Measurements from ENCODE around the gene GANAB. TPM values are rescaled to one million over a fixed set of nuclear protein-coding genes. Genes with fewer than 3 reads are reported as not detected.
A peak's percentile ranks its signal among the peaks of the same experiment; 100 is the strongest.
"Not testable (repeated sequence)": the region's sequence is repeated elsewhere in the genome, so short reads cannot be mapped to it uniquely, and the experiment has no call there.

GANAB gene
- total RNA-seq, 1 donor from 2014 or later: 238 TPM

DNA sequence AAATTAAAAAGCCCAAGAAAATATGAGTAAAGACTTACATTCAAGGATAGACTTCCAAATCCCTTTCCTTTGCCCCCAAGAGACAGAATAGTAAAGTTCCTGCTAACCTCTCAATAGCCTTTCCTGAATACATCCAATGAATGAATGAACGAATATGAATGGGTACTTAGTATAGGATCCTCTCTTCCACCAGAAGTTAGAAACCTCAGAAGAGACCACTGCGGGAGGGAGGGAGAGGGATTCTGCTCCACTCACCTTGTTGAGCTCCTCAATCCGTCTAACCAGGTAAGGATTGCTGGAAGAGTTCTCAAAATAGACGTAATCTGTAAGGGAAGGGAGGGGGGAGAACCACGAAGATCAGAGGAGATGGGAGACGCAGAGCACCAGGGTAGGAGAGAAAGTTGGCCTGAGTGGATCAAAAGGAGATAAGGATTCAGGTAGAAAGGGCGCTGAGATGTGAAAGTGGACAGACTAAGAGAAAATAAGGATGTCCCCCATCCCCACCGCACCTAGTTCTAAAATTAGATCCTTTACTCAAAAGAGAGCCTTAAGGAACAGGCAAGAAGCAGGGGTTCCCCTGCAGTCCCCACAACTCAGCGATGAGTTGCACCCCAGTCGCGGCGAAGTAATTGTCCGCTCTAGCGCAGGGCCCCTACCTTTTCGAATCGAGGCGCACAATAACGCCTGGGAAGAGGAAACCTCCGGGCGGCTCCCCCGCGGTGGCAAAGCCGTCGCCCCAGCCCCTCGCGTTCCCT, 45.9 kb downstream of the GANAB start:
- Mint-ChIP-seq H3K9me3 (no peaks in the 10 kb centered on the region), H3K36me3 (ENCODE audit: low read depth) (peaks cover 70% of the 10 kb centered on the region), H3K4me3 (peak overlapping the region; percentile 95), H3K27me3 (ENCODE audit: insufficient read depth) (no peaks in the 10 kb centered on the region), H3K27ac (peak overlapping the region; percentile 89), H3K4me1 (ENCODE audit: low read depth) (peaks cover 60% of the 10 kb centered on the region)
- DNase-seq (ENCODE audit: low spot score): no peak
- intact Hi-C loops (cut with micrococcal nuclease): loop anchor here (1.0 kb wide), 6 partner anchors 65 to 255 kb away; partner anchors contain the start of genes C11orf98, CSKMT, HNRNPUL2 and TAF6L

DNA sequence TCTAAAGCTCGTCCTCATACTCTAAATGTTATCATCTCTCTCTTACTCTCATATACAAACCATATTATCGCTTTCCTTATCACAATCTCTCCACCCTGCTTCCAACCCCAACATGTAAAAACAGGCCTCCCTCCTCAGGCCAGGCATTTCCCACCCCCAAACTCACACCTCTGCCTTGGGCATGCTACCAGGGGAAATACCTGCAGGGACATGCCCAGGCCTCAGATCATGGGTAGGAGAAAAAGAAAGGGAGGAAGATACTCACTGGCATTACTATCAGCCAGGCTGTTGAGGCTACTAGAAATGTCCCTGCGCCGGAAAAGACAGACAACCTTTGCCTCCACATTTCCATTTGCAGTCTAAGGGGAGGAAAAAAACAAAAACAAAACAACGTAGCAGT, 46.5 kb downstream of the GANAB start:
- Mint-ChIP-seq H3K36me3 (ENCODE audit: low read depth) (peaks cover 74% of the 10 kb centered on the region), H3K27ac (peak overlapping the region; percentile 89), H3K4me3 (peak overlapping the region; percentile 95), H3K27me3 (ENCODE audit: insufficient read depth) (no peaks in the 10 kb centered on the region), H3K4me1 (ENCODE audit: low read depth) (peaks cover 62% of the 10 kb centered on the region), H3K9me3 (no peaks in the 10 kb centered on the region)
- DNase-seq (ENCODE audit: low spot score): no peak
- intact Hi-C loops (cut with micrococcal nuclease): loop anchor here (1.0 to 2.0 kb wide), 8 partner anchors 9 to 281 kb away; partner anchors contain the start of genes EEF1G, EML3, GANAB and SLC3A2

DNA sequence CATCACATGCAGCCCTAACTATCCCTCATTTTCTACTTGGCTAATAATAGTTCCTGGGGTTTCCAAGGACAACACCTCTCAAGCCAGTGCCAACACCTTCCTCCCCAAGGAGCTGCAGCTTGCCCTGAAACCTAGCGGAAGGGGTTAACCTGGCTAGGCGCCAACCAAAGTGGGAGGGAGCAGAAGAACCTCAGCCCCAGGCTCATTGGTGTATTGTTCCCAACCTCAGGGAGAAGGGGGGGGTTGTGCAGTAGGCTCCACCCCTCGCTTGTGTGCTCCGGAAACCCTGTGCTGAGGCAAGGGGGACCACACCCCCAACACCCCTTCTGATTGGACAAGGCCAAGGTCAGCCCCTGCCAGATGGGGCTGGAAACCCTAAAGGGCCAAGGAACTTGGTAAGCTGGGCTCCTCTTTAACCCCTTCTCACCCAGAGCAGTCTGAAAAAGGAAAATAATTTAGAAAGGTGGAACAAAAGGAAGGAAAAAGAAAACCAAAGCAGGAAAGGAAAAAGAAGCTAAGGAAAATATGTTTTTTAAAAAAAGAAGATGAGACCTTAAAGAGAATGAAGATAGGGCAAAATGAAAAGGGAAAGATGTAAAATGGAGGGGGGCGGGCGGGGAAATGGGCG, 47.2 kb downstream of the GANAB start:
- Mint-ChIP-seq H3K36me3 (ENCODE audit: low read depth) (peaks cover 78% of the 10 kb centered on the region), H3K9me3 (no peaks in the 10 kb centered on the region), H3K27ac (peak overlapping the region; percentile 89), H3K4me1 (ENCODE audit: low read depth) (peaks cover 68% of the 10 kb centered on the region), H3K4me3 (peak overlapping the region; percentile 95), H3K27me3 (ENCODE audit: insufficient read depth) (no peaks in the 10 kb centered on the region)
- DNase-seq (ENCODE audit: low spot score): peak; percentile 96
- intact Hi-C loops (cut with micrococcal nuclease): loop anchor here (1.0 to 2.0 kb wide), 8 partner anchors 8 to 282 kb away; partner anchors contain the start of genes EEF1G, EML3, GANAB and SLC3A2

DNA sequence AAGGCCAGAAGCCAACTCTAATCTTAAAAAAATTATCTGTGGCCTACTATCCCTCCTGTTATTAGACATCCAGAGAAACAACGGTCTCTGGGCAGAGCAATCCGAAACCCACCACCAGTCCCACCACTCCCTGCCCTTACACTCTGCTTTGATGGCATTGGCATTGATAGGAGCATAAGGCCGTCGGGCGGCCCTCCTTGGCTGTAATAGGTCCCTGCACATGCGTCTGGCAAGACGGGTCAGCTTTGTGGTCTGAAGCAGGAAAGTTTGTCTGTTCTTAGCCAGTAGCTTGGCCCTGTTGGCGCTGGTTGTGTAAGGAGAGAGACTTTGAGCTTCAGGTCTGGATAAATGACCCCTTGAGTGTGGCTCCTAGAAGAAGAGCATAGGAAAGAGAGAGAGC, 51.3 kb downstream of the GANAB start:
- no peaks in the 10 kb centered on the region for H3K9me3 Mint-ChIP-seq
- no peak for DNase-seq (ENCODE audit: low spot score)
- H3K27ac Mint-ChIP-seq: peak overlapping the region; percentile 11
- no peaks in the 10 kb centered on the region for H3K27me3 Mint-ChIP-seq (ENCODE audit: insufficient read depth)
- peaks cover 70% of the 10 kb centered on the region for H3K36me3 Mint-ChIP-seq (ENCODE audit: low read depth)
- peaks cover 68% of the 10 kb centered on the region for H3K4me1 Mint-ChIP-seq (ENCODE audit: low read depth)
- intact Hi-C loops (cut with micrococcal nuclease): no loop called here
- H3K4me3 Mint-ChIP-seq: no peak overlapping the region

DNA sequence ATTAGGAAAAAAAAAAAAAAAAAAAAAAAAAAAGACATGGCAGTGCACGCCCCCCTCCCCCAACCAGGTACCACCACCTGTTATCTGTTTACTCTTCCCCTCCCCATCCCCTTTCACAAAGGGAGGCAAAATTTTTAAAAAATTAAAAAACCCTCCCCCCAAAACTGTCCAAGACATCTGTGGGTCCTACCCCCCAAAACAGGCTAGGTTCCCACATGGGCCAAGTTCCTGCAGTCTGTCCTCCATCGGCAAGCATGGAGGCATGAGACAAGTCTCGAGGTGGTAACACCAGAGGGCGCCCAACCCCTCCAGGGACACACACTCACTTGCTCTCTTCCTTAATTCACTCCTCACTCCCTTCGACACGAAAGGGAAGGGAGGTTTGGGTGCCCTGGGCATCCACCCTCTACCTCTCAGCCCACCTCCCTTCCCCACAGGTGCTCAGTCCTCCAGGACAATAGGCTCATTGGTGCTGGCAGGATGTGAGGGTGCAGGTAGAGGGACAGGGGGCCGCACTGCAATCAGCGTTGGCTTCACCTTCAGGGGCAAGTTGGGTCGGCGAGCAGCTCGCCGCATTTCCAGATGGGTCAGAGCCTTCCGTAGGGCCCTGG, 52.9 kb downstream of the GANAB start:
- H3K27ac Mint-ChIP-seq: peak overlapping the region; percentile 93
- H3K4me1 Mint-ChIP-seq (ENCODE audit: low read depth): peaks cover 59% of the 10 kb centered on the region
- no peaks in the 10 kb centered on the region for H3K9me3 Mint-ChIP-seq
- peak; percentile 74 for DNase-seq (ENCODE audit: low spot score)
- intact Hi-C loops (cut with micrococcal nuclease): loop anchor here (1.0 to 5.0 kb wide), 3 partner anchors 101 to 1649 kb away; partner anchors contain the start of gene FKBP2
- H3K36me3 Mint-ChIP-seq (ENCODE audit: low read depth): peaks cover 55% of the 10 kb centered on the region
- no peaks in the 10 kb centered on the region for H3K27me3 Mint-ChIP-seq (ENCODE audit: insufficient read depth)
- H3K4me3 Mint-ChIP-seq: peak overlapping the region; percentile 78

DNA sequence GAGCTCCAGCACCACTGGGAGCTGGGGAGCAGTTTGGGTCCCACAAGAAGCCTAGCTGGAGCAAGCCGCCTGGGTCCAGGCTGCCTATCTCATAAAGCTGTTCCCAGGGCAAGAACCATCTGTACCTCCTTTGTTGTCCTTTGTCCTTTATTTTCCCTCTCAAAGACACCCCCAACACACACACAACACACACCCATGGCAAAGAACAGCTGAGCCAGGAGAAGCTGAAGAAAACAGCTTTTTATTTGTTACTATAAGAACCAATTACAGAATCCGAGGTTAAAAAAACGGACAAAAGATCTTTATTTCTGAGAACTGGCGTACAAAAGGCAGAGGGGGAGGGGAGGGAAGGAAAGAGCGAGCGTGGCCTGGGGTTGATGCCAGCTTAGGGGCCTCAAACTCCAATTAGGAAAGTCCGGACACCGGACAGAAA, 53.4 kb downstream of the GANAB start:
- no peak for DNase-seq (ENCODE audit: low spot score)
- intact Hi-C loops (cut with micrococcal nuclease): loop anchor here (1.0 to 5.0 kb wide), 3 partner anchors 101 to 1649 kb away; partner anchors contain the start of gene FKBP2
- no peaks in the 10 kb centered on the region for H3K9me3 Mint-ChIP-seq
- H3K36me3 Mint-ChIP-seq (ENCODE audit: low read depth): peaks cover 51% of the 10 kb centered on the region
- peak overlapping the region; percentile 99 for H3K4me3 Mint-ChIP-seq
- H3K4me1 Mint-ChIP-seq (ENCODE audit: low read depth): peaks cover 53% of the 10 kb centered on the region
- no peaks in the 10 kb centered on the region for H3K27me3 Mint-ChIP-seq (ENCODE audit: insufficient read depth)
- H3K27ac Mint-ChIP-seq: peak overlapping the region; percentile 91

DNA sequence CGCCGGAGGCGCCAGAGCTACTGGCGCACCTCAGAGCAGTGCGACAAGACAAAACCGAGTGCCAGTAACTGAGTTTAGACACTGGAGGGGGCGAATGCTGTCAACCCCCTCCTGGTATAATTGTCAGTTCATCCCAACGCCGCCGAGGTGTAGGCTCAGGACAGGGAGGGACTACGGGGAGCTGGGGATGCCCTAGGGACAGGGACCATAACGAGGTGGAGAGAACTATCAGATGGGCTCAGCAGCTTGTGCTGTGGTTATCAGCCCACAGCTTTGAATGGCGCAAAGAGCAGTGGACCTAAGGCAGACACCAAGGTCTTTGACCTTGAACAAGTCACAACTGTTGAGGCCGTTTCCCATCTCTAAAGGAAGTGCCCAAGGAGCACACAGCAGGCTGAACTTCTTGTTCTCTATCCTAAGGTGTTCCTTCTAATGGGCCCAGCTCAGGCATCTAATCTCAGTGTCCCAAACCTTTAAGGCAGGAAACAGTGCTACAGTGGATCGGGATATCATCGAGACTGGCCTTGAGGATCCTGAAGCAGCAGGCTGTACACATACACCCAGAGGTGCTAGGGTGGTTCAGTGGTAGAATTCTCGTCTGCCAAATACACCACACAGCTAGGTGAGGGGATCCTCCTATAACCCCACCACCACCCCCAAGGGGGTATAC, 54.1 kb downstream of the GANAB start:
- H3K27me3 Mint-ChIP-seq (ENCODE audit: insufficient read depth): no peaks in the 10 kb centered on the region
- peaks cover 47% of the 10 kb centered on the region for H3K36me3 Mint-ChIP-seq (ENCODE audit: low read depth)
- intact Hi-C loops (cut with micrococcal nuclease): loop anchor here (2.0 to 5.0 kb wide), 2 partner anchors 271 to 1650 kb away; partner anchors contain the start of gene FKBP2
- no peak for DNase-seq (ENCODE audit: low spot score)
- peaks cover 48% of the 10 kb centered on the region for H3K4me1 Mint-ChIP-seq (ENCODE audit: low read depth)
- H3K4me3 Mint-ChIP-seq: peak overlapping the region; percentile 99
- H3K9me3 Mint-ChIP-seq: no peaks in the 10 kb centered on the region
- peak overlapping the region; percentile 91 for H3K27ac Mint-ChIP-seq

DNA sequence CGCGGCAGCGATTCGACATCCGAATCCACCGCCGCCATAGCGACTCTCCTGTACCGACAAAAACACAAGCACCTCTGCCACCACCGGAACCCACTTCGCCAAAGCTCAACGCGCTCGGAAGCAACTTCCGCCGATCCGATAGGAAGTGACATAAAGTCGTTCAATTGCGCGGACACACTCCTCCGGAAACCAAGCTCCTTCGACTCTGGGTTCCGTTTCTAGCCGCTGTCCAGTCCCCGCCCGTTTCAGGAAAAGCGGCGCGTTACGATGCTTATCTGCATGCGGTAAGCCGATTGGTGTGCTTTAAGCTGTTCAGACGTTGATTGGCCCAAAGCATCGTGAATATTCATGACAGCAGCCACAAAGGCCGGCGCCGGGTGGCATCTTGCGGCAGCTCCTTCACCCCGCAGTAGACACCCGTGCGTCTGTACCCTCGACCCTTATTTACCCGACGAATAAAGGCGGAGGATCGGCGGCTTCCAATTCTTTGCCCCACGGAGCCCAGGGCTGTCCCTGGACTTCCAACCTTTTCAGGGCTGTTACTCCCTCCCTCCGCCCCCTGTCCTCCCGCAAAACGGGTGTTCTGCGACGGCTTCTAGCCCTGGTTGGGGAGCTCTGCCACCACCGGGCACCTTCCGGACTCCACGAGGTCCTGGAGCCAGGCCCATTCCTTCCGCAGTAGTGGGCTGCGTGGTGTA, 54.8 kb downstream of the GANAB start, which contains the start of gene TUT1:
TUT1 (minus strand) TSS at position 76 of the 698 bp plus-strand sequence; CDS start at position 38, 38 bp downstream.
- H3K4me3 Mint-ChIP-seq: peak within 1 kb of the TSS; percentile 99
- peaks cover 48% of the 10 kb centered on the region for H3K4me1 Mint-ChIP-seq (ENCODE audit: low read depth)
- H3K27ac Mint-ChIP-seq: peak within 1 kb of the TSS; percentile 91
- intact Hi-C loops (cut with micrococcal nuclease): loop anchor here (1.0 to 5.0 kb wide), 17 partner anchors 8 to 1651 kb away; partner anchors contain the start of genes AHNAK, C11orf98, CSKMT and EEF1G
- H3K9me3 Mint-ChIP-seq: no peaks in the 10 kb centered on the region
- no peaks in the 10 kb centered on the region for H3K27me3 Mint-ChIP-seq (ENCODE audit: insufficient read depth)
- peaks cover 44% of the 10 kb centered on the region for H3K36me3 Mint-ChIP-seq (ENCODE audit: low read depth)
- peak; percentile 96 for DNase-seq (ENCODE audit: low spot score)

DNA sequence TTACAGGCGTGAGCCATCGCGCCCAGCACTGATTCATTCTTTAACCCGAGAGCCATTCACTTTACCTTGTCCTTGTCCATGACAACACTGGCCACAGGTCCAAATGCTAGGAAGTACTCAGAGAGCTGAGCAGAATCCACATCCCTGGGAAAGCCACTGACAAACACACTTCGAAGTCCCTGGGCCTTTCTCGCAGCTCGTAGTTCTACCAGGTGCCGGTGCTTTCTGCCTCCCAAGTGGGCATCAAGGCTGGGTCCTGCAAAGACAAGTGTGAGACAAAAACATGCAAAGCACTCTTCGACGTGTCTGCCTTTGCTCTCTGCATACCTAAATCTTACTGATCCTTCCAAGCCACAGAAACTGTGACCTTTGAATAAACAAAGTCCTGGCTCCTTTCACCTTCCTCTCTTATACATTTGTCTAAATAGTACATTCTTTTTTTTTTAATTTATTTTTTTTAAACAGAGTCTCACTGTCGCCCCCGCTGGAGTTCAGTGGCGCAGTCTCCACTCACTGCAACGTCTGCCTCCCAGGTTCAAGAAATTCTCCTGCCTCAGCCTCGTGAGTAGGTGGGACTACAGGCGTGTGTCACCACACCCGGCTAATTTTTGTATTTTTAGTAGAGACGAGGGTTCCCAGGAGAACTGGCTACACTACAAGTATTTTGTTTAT, 57.3 kb downstream of the GANAB start:
- H3K36me3 Mint-ChIP-seq (ENCODE audit: low read depth): peaks cover 30% of the 10 kb centered on the region
- H3K4me3 Mint-ChIP-seq: peak overlapping the region; percentile 99
- no peaks in the 10 kb centered on the region for H3K9me3 Mint-ChIP-seq
- H3K27me3 Mint-ChIP-seq (ENCODE audit: insufficient read depth): no peaks in the 10 kb centered on the region
- H3K4me1 Mint-ChIP-seq (ENCODE audit: low read depth): peaks cover 29% of the 10 kb centered on the region
- no peak overlapping the region for H3K27ac Mint-ChIP-seq
- intact Hi-C loops (cut with micrococcal nuclease): no loop called here
- DNase-seq (ENCODE audit: low spot score): no peak

DNA sequence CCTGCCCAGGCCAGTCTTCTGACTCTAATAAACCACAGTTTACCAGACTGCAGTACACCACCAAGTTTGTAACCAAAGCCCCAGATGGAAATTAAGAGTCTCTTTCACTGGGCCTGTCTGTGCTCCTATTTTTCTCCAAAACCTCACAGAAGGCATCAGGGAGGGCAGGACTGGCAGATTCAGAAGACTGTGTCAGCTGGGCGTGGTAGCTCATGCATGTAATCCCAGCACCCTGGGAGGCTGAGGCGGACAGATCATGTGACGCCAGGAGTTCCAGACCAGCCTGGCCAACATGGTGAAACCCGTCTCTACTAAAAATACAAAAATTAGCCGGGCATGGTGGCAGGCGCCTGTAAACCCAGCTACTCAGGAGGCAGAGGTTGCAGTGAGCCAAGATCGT, 61.1 kb downstream of the GANAB start:
- DNase-seq (ENCODE audit: low spot score); intact Hi-C loops (cut with micrococcal nuclease); H3K9me3 Mint-ChIP-seq; H3K27me3 Mint-ChIP-seq (ENCODE audit: insufficient read depth); H3K4me3 Mint-ChIP-seq; H3K27ac Mint-ChIP-seq; H3K4me1 Mint-ChIP-seq (ENCODE audit: low read depth): not testable (repeated sequence)
- peaks cover 24% of the 10 kb centered on the region for H3K36me3 Mint-ChIP-seq (ENCODE audit: low read depth)

DNA sequence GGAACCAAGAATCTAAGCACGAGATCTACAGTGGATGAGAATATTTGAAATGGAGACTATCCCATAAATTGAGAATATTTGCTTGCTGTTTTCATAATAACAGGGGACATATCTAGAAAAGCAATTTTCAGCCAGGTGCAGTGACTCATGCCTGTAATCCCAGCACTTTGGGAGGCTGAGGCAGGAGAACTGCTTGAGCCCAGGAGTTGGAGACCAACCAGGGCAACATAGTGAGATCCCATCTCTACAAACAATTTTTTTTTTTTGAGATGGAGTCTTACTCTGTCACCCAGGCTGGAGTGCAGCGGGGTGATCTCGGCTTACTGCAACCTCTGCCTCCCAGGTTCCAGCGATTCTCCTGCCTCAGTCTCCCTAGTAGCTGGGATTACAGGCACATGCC, 64.7 kb downstream of the GANAB start:
- H3K9me3 Mint-ChIP-seq; H3K27ac Mint-ChIP-seq; H3K4me1 Mint-ChIP-seq (ENCODE audit: low read depth); intact Hi-C loops (cut with micrococcal nuclease); H3K27me3 Mint-ChIP-seq (ENCODE audit: insufficient read depth); H3K4me3 Mint-ChIP-seq; DNase-seq (ENCODE audit: low spot score): not testable (repeated sequence)
- peaks cover 26% of the 10 kb centered on the region for H3K36me3 Mint-ChIP-seq (ENCODE audit: low read depth)

Data from activated T-helper 1 cell treated with anti-CD3 and anti-CD28 coated beads, Interleukin-12 subunit alpha, Interleukin-12 subunit beta, Interleukin-2, Interleukin-4 antibody, amounts not matched to agents 30 ng/mL and 10 ng/mL and 1 ng/mL, durations not matched to agents 14 hours and 24 hours and 36 hours (primary cell).